ENCODE measurements around the gene WT1.

WT1 gene

DNA sequence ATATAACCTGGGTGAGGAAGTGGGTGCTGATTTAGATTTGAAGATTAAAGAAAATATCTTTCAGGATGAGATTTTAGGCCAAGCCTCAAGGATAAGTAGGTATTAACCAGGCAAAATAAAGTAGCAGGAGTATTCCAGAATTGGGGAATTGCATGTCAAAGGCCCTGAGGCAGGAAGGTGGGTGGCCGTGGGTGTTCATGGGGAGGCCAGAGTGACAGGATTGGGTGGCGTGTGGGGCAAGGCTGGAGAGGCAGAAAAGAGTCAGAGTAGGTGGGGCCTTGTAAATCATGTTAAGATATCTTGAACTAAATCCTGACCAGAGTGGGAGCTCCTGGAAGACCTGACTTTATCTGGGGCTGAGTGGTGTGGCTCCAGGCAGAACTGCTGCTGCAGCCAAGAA is 19.7 kb upstream of the WT1 start:
- H3K4me1 ChIP-seq = no peaks in the 10 kb centered on the region
- no peak overlapping the region for H2AFZ ChIP-seq
- TF ChIP-seq, protein P1, sequence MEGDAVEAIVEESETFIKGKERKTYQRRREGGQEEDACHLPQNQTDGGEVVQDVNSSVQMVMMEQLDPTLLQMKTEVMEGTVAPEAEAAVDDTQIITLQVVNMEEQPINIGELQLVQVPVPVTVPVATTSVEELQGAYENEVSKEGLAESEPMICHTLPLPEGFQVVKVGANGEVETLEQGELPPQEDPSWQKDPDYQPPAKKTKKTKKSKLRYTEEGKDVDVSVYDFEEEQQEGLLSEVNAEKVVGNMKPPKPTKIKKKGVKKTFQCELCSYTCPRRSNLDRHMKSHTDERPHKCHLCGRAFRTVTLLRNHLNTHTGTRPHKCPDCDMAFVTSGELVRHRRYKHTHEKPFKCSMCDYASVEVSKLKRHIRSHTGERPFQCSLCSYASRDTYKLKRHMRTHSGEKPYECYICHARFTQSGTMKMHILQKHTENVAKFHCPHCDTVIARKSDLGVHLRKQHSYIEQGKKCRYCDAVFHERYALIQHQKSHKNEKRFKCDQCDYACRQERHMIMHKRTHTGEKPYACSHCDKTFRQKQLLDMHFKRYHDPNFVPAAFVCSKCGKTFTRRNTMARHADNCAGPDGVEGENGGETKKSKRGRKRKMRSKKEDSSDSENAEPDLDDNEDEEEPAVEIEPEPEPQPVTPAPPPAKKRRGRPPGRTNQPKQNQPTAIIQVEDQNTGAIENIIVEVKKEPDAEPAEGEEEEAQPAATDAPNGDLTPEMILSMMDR (IDR thresholded peaks at IDR 0.05) = no peak
- H3K79me2 ChIP-seq = no peaks in the 10 kb centered on the region
- no peak overlapping the region for H3K27ac ChIP-seq
- H3K9ac ChIP-seq = no peak overlapping the region
- H3K4me2 ChIP-seq (ENCODE audit: low read length) = no peak overlapping the region
- no peaks in the 10 kb centered on the region for H3K27me3 ChIP-seq (ENCODE audit: control insufficient read depth, insufficient read depth, low read length)
- H3K9me3 ChIP-seq (ENCODE audit: control insufficient read depth, low read length) = no peaks in the 10 kb centered on the region
- H3K4me3 ChIP-seq (ENCODE audit: low read depth, low read length) = no peak overlapping the region
- no peaks in the 10 kb centered on the region for H3K36me3 ChIP-seq (ENCODE audit: control insufficient read depth, insufficient read depth, low read length)

DNA sequence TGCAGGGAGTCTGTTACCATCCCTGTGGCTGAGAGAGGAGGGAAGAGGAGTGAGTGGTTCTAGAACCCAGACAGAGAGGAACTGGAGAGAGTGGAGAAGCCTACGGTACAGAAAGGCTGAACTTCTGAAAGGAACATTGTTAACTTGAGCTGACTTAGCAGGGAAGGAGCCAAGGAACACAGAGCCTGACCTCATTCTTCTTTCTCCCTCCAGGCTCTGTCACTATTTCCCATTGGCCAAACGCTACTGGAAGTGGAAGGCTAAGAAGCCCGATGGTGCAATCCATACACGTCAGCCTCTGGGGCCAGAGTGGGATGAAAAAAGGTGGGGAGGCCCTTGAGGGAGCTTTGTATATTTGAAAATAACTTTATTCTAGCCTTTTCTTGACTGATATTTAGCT is 16.5 kb upstream of the WT1 start:
- TF ChIP-seq, protein P1 (IDR thresholded peaks at IDR 0.05) = no peak
- Histone ChIP-seq H3K4me1 (no peaks in the 10 kb centered on the region), H3K79me2 (no peaks in the 10 kb centered on the region), H3K4me2 (ENCODE audit: low read length) (no peak overlapping the region), H2AFZ (no peak overlapping the region), H3K36me3 (ENCODE audit: control insufficient read depth, insufficient read depth, low read length) (no peaks in the 10 kb centered on the region), H3K27me3 (ENCODE audit: control insufficient read depth, insufficient read depth, low read length) (no peaks in the 10 kb centered on the region), H3K27ac (no peak overlapping the region), H3K9ac (no peak overlapping the region), H3K4me3 (ENCODE audit: low read depth, low read length) (no peak overlapping the region), H3K9me3 (ENCODE audit: control insufficient read depth, low read length) (no peaks in the 10 kb centered on the region)

DNA sequence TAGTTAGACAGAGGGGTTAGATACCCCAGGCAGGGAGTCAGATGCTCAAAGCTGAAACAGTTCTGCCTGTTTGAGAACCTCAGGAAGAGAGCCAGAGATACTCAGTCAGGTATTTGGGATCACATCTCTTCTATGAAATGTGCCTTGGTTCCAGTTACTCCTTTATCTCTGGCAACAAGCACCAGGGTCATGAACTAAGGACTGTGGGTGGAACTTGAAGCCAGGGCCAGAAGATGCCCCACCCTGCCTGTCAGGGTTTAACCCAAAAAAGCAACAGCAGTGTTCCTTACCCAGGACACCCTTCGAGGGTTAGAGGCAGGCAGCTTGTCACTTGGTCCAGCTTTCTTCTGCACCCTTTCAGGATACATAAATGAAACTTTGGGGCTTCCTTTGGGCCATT is 15.0 kb upstream of the WT1 start:
- H3K4me1 ChIP-seq = no peaks in the 10 kb centered on the region
- H2AFZ ChIP-seq = no peak overlapping the region
- H3K27me3 ChIP-seq (ENCODE audit: control insufficient read depth, insufficient read depth, low read length) = no peaks in the 10 kb centered on the region
- TF ChIP-seq, protein P1 (IDR thresholded peaks at IDR 0.05) = no peak
- no peak overlapping the region for H3K4me2 ChIP-seq (ENCODE audit: low read length)
- H3K9ac ChIP-seq = no peak overlapping the region
- H3K36me3 ChIP-seq (ENCODE audit: control insufficient read depth, insufficient read depth, low read length) = no peaks in the 10 kb centered on the region
- no peaks in the 10 kb centered on the region for H3K9me3 ChIP-seq (ENCODE audit: control insufficient read depth, low read length)
- H3K4me3 ChIP-seq (ENCODE audit: low read depth, low read length) = no peak overlapping the region
- no peaks in the 10 kb centered on the region for H3K79me2 ChIP-seq
- no peak overlapping the region for H3K27ac ChIP-seq

- Histone ChIP-seq H3K27me3 (ENCODE audit: control insufficient read depth, insufficient read depth, low read length) (no peaks in the 10 kb centered on the region), H3K27ac (no peak overlapping the region)
Observed at GRCh38 chr11:32448232-32448631, 12.9 kb upstream of the WT1 start.

GRCh38 chr11:32447252-32447651 is 11.9 kb upstream of the WT1 start:
- no peaks in the 10 kb centered on the region for H3K4me1 ChIP-seq
- H3K27me3 ChIP-seq (ENCODE audit: control insufficient read depth, insufficient read depth, low read length) = no peaks in the 10 kb centered on the region
- no peaks in the 10 kb centered on the region for H3K79me2 ChIP-seq
- H3K4me2 ChIP-seq (ENCODE audit: low read length) = no peak overlapping the region
- H3K27ac ChIP-seq = no peak overlapping the region
- H3K36me3 ChIP-seq (ENCODE audit: control insufficient read depth, insufficient read depth, low read length) = no peaks in the 10 kb centered on the region
- no peak overlapping the region for H2AFZ ChIP-seq
- H3K9ac ChIP-seq = no peak overlapping the region
- H3K9me3 ChIP-seq (ENCODE audit: control insufficient read depth, low read length) = no peaks in the 10 kb centered on the region
- TF ChIP-seq, protein P1 (IDR thresholded peaks at IDR 0.05) = no peak
- no peak overlapping the region for H3K4me3 ChIP-seq (ENCODE audit: low read depth, low read length)

More at GRCh38 chr11:32448232-32448631, 12.9 kb upstream of the WT1 start:
- no peaks in the 10 kb centered on the region for H3K79me2 ChIP-seq
- H3K4me1 ChIP-seq = no peaks in the 10 kb centered on the region
- H3K9ac ChIP-seq = no peak overlapping the region
- TF ChIP-seq, protein P1 (IDR thresholded peaks at IDR 0.05) = no peak
- no peak overlapping the region for H3K4me3 ChIP-seq (ENCODE audit: low read depth, low read length)
- no peaks in the 10 kb centered on the region for H3K36me3 ChIP-seq (ENCODE audit: control insufficient read depth, insufficient read depth, low read length)
- no peaks in the 10 kb centered on the region for H3K9me3 ChIP-seq (ENCODE audit: control insufficient read depth, low read length)
- no peak overlapping the region for H3K4me2 ChIP-seq (ENCODE audit: low read length)
- no peak overlapping the region for H2AFZ ChIP-seq
